Hindlimb muscle (tissue), 1 donor: Measurements from ENCODE around the gene ERFL. TPM values are rescaled to one million over a fixed set of nuclear protein-coding genes. Genes with fewer than 3 reads are reported as not detected.
"Not testable (repeated sequence)": the region's sequence is repeated elsewhere in the genome, so short reads cannot be mapped to it uniquely, and the experiment has no call there.

Source experiments
- DNase-seq: peaks from one replicate; pipeline ENCODE4 v3.0.0-alpha.2; 2013
- polyA plus RNA-seq: library from polyadenylated mRNA; unstranded; fragments of 120-200 nt; gene quantifications from one replicate; pipeline ENCODE4 v1.2.1, GENCODE V29; 2013; ENCODE audit not compliant: insufficient read length

Gene ERFL
- polyA plus RNA-seq, 1 donor = 0.22 TPM

DNA sequence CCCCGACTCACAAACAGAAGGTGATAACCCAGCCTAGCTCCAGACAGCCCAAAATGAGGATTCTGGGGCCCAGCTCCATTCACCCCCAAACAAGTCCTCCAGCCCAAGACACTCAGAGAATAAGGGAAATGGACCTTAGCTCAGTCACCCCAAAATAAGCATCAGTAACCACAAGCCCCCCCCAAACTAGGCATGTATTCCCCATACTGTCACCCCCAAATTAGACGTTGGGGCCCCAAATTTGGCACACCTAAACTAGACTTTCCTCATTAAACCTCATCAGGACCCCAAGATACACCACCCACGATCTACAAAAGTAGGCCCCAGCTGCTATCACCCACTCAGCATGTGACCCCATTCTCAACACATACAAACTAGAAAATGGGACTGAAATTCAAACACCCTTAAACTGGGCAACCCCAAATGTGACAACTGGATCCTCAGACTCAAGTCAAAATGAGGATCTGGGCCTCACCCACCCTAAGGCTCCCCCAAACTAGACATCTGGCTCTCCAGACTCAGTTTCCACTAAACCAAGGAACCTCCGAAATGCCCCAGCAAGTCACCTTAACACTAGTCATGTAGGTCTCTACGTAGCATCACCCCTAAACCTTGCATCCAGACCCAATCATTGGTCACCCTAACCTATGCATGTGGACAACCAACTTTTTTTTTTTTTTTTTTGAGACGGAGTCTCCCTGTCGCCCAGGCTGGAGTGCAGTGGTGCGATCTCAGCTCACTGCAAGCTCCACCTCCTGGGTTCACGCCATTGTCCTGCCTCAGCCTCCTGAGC, 13.4 kb upstream of the ERFL start:
- no peak for DNase-seq

DNA sequence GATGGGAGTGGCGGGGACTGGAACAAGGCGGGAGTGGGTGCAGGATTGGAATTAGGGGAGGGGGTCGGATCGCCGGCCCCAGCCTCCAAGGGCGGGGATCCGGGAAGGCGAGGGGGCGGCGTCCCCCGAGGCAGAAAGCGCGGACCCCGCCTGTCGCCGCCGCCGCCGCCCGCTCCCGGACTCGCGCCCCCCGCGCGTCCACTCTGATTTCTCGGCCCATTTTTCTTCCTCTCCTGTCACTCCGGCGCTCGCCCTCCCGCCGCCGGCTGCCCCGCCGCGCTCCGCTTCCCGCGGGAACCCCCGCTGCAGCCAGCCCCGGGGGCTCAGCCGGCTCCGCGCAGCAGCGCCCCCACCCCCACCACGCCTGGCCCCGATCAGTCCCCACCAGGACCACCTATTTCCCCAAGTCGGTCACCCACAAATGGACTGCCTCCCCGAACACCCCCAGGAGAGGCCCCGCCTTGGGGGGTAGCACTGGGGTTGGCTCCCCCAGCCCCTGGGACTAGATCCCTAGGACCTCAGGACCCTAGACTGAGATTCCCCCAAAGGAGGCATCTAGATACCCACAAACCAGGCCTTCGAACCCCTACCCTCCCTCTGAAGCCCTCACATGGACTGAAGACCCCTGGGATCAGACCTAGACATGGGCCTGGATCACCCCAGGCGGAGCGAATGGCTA, 12.6 kb upstream of the ERFL start:
- no peak for DNase-seq

DNA sequence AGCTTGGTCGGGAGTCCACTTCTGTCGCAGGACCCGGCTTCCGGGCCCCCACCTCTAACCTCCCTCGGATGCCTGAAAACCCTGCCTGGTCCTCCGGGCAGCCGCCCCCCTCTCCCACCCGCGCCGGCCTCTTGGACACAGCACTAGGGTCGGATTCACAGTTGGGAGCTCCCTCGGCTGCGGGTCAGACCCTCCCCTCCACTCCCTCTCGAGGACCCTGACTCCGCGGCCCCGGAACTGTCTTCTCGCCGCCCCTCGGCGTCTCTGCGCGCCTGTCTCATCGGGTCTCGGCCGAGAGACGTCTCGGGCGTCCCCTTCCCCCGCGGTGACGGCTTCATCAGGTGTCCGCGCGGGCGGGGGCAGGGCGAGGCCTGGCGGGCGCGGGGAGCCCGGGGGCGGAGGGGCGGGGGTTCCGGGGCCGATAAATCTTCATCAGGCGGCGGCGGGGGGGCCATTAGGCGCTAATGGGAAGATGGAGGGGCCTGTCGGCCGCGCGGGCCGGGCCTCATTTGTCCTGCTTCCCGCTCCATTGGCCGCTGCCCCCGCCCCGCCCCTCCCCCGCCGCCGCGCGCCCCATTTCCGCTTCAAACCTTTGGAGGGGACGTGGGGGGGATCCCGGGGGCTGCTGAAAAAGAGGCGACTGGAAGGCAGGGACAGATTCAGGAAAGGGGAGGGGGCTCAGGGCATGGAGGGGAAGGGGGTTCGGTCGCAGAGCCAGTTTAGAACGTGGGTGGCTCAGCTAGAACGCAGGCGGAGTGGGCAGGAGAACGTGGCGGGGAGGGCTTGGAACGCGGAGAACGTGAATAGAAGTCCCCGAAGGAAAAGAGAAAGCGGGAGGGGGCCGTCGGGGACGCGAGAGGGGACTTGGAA, 11.8 kb upstream of the ERFL start:
- DNase-seq = peak; percentile 53

DNA sequence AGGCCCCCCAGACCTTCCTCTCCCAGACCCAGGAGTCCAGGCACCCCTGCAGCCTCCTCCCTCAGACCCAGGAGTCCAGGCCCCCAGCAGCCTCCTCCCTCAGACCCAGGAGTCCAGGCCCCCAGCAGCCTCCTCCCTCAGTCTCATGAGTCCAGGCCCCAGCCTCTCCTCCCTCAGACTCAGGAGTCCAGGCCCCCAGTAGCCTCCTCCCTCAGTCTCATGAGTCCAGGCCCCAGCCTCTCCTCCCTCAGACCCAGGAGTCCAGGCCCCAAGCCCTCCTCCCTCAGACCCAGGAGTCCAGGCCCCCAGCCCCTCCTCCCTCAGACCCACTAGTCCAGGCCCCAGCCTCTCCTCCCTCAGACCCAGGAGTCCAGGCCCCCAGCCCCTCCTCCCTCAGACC, 11.0 kb upstream of the ERFL start:
- DNase-seq = not testable (repeated sequence)

DNA sequence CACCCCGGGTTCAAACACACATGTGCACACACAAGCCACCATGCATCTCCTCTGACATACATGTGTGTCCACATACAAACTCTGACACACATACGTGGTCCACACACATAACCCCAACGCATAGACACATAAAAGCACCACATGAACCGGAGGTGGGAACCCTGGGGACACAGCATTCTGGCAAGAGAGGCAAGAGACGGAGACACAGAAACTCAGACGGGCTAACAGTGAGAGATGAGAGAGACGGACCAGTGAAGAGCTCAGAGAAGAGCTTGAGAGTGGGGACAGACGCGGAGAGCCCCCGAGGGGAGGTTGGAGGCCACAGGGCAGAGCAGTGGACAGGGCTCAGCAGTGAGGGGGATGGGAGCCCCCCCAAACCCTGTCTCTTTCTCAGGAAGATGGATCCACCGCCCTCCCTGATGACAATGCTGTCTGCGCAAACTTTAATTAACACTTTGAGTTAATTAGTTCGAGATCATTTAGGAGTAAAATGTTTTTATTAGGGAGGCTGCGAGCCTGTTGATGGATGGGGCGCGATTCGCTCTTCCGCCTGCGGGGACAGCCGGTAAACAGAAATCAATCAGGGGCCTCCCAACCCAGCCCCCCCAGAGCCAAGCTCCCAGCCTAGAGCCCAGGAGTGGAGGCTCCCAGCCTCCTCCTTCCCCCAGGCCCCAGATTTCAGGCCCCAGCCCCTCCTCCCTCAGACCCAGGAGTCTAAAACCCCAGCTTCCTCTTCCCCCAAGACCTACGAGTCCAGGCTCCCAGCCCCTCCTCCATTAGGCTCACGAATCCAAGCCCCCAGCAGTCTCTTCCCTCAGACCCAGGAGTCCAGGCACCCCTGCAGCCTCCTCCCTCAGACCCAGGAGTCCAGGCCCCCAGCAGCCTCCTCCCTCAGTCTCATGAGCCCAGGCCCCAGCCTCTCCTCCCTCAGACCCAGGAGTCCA, 9.5 kb upstream of the ERFL start:
- no peak for DNase-seq

DNA sequence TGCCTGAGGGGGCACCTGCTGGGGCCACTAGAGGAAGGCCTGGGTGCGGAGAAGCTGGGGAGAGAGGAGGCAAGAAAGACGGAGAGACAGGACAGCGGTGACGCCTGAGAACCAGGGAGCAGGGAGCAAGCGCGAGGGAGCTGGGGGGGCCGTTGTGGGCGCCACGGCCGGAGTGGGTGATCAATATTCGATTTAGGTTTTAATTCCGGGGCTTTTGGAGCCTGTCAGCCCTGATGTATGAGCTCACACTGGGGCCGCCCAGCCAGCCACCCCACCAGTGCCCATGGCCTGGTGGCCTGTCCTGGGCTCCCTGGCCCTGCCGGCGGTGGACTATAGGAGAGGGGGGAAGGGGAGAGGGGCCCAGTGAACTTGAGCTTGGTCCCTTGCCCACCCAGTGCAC, 8.7 kb upstream of the ERFL start:
- DNase-seq = no peak

DNA sequence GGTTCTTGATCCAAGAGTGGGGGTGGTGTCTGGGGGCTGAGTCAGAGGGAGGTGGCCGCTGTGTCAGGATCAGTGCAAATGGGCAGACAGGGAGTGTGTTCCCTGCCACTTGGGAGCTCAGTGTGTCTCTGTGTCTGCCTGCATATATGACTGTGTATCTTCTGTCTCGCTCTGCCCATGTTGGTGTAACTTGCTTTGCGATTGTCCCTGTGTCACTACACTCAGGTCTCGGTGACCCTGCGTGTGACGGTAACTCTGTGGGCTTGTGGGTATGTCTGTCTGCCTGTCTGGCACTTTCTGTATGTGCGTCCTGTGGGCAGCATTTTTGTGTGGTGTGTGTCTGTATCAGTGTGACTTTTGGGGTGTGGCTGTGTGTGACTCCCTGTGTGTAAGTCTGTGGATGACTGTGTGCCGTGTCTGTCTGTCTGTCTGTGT, 8.2 kb upstream of the ERFL start:
- no peak for DNase-seq

DNA sequence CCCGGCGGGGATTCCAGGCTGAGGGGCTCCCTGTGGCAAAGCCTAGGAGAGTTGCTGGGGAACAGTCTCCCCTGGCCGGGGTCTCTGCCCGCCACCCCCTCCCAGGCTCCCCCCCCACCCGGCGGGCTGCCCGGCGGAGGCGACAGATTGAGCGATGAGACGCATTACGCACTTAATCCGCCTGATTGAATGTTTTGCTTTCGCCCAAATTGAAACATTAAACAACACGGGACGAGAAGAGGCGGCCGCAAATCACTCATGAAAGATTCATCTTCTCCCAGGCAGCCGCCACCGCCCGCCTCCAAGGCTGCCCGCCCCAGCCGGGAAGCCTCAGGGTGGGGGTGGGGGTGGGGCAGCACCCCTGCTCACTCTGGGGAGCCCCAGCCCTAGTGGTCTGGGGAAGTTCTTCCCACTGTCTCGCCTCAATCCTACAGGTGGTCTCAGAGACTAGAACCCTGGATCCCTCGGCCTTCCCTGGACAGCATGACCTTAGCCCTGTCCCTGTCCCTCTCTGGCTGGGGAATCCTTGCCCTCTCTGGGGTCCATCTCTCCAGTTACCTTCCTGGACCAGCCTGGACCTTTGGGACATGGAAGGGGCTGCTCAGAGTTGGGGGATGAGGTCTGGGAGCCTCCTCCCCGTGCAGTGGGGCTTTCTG, 7.6 kb upstream of the ERFL start:
- no peak for DNase-seq

DNA sequence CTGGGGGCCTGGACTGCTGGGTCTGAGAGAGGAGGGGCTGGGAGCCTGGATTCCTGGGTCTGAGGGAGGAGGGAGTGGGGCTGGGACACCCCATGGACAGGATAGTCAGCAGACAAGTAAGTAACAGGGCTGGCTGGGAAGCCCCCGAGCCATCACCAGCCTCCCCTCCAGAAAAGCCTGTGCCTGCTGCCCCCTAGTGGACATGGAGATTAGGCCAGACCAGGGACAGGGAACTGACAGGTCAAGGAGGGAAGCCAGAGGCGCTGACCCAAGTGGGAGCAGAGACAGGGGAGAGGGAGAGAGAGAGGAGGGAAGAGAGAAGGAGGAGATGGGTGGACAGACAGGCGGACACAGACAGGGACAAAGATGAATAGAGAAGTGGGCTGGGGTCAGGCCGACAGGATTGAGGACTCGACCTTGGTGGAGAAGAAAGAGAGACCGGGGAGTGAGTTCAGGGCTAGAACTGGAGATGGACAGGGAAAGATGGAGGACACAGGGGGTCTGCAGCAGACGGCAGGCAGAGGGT, 6.7 kb upstream of the ERFL start:
- peak; percentile 55 for DNase-seq

DNA sequence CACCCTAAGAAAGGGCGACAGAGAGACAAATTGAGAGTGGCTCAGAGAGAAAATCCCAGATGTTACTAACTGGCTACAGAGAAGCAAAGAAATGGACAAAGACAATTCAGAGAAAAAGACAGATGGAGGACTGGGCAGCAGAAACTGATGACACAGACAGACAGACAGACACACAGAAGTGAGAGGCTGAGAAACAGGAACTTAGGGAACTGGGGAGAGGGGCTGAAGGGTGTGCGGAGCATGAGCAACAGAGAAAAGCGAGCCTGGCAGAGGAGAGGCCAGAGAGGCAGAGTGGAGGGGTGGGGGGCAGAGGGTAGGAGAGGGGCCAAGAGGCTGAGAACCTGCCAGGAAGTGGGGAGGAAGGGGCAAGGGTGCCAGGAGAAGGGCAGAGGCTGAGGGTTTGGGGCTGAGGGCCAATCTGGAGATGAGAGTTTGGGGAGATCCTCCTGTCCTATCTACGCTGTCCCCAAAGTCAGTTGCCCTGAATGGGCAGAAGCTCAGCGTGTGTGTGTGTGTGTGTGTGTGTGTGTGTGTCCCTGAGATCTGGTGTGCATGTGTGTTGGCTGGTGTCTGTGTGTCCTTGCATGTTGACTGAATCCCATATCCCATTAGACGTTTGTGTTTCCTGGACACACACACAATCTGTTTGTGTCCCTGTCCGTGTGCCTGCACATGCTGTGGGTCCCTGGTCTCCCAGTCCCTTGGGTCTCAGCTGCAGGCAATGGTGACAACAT, 5.6 kb upstream of the ERFL start:
- no peak for DNase-seq

DNA sequence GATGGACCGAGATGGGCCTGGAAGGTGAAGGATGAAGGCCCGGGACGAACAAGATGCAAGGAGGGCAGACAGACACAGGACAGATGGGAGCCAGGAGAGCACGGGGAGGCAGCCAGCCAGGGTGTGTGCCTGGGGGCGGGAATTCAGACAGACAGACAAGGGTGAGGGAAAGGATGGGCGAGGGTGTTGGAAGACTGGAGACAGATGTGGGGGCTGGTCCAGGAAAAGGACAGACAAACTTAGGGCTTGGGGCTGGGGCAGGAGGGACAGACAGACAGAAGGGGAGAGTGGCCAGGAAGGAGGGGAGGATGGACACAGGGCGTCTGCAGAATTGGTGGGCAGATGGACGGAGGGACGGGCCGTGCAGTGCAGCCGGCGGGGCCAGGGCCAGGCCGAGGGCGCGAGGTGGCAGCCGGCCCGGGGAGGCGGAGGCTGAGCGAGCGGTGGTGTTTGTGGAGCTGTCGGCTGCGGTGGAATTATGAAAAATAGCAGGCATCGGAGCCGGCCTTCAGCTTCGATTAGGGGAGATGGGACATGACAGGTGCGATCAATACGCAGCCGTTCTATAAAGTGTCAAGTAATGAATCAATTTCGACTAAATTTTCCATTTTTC, 4.6 kb upstream of the ERFL start:
- DNase-seq = no peak

DNA sequence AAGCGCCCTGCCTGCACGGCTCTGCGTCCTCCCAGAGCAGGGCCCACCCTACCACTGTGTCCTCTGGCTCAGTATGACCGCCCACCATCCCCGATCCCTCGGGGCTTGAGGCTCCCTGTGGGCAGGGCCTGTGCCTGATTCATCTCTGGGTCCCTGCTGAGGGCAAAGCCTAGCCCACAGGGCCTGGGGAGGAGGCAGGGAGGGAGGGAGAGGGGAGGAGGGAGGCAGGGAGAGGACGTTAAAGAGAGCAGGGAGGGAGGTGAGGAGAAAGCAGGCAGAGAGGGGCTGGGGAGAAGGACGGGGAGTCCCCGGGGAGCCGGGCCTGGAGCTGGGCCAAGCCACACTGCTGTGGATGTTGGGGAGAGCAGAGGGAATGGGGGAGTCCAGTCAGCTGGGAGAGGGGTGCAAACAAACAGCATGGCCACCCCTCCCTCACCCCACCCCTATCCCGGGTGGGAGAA, 4.0 kb upstream of the ERFL start:
- DNase-seq = no peak

DNA sequence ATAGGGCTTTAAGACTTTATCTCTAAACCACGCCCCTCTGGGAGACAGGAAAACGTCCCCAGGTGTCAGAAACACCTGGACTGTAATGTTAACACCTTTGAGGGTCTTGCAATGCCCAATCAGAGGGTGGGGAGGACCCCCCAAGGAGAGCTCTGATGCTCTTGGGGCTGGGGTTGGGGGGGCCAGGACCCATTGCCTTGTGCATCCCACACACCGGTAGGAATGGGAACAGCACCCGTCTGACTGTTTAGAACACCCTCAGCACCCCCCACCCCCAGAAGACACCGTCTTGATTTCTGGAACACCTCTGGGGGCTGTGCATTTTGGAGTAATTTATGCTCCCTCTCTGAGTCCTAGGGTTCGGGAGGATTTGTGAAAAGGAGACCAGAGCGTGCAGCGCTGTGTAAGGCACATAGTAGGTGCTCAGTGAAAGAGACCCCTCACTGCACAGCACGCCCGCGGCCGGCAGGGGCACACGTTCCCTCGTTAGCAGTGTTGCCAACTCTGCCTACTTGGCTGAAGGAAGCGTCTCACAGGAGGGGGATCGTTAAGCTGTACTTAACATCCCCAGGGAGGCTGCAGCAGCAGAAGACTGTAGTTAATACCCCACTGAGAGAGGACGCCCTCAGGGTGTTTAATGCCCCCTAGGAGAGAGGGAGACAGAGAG, 2.8 kb upstream of the ERFL start:
- DNase-seq = no peak

DNA sequence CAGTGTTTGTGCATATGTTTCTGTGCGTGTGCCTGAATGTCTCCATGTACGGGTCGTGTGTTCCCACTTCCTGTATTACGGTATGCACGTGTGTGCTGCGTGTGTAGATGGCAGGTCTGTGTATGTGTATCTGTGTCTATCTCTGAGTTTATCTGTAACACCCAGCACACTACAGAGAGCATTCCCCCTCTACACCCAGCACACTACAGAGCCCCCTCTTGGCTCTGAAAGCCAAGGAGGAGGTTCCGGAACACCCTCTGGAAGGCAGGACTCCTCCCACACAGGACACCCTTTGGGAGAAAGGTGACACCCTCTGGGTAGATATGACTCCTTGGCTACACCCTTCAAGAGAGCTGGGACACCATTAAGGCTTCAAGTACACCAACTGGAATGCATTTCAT, 2.1 kb upstream of the ERFL start:
- no peak for DNase-seq

DNA sequence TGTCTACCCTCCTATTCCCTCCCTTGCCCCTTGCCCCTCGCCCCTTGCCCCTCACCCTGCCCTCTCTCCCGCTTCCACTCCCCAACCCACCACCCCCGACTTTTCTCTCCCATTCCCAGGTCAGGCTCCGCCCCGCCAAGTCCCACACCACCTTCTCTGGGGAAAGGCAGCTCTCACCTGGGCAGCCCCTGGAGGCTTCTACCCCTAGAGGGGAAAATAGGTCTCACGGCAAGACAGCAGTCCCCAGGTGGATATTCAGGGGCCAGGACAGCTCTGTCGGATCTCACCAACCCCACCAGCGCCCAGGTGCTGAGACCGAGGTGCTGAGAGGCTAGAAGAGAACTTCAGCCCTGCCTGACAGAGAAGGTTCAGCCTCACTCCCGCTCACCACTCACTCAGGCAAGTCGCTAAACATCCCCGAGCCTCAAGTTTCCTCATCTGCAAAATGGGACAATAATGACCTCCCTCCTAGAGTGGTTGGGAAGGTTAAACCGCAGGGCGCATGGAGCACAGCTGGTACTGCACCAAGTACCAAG, 1.4 kb upstream of the ERFL start:
- DNase-seq = no peak

DNA sequence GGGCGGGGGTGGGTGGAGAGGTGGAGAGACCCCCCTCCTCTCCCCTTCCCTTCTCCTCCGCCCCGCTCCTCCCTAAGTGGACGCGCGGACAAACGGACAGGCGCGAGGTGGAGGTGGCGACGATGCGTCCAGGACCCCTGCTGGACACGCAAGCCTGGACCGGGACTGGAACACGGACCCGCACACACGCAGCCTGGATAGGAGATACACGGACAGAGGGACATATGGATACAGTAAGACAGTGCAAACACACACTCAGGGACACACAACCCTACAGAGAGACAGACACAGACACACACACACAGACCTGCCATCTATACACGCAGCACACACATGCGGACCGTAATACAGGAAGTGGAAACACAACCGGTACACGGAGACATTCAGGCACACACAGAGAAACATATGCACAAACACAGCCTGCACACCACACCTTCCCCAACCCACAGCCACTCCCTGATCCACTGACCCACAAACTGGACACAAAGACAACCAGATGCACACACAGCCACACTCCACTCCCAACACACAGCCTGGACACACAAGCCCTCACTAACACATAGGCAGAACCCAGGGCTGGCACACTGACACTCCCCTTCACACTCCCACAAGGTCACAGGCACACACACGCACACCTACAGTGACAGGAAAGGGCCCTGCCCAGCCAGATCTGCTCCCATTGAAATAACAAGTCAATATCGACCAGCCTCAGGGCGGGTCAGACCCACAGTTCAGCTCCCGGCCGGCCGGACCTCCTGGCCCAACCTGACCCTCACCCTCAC, 696 bp upstream of the ERFL start:
- no peak for DNase-seq

DNA sequence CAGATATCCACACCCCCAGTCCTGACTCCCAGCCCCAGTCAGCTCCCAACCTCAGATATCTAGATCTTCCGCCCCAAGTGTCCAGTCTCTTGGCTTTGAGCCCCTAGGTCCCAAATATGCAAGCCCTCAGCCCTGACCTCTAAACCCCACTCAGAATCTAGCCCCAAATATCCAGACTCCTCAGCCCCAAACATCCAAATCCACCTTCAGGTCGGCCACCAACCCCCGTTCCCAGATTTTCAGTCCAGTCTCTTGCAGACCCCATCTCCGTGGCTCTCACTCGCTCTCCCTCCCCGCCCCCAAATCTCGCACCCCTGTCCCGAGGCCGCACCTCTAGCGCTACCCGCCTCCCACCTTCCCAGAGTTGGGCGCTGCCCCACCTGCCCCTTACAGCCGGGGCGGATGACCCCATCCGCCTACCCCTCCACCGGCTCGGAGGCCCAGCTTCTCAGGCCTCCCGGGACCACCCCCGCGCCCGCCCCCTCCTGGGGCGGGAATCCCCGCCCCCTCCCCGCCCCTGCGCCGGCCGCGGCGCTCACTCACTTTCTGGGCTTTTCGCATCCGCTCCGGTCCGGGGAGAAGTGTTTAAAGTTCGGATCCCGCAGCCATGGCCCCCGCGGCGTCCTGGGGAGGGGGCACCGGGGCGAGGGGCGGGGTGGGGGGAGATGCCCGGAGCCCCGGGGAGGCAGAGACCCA, 604 bp downstream of the ERFL start:
- no peak for DNase-seq
